GF-D8 (cell line): ENCODE results near the gene CYTH2.
"Not testable (repeated sequence)": the region's sequence is repeated elsewhere in the genome, so short reads cannot be mapped to it uniquely, and the experiment has no call there.

ENCODE experiments used
- DNase-seq: peaks from one replicate; lab custom pipeline; 2025; lab: John Stamatoyannopoulos, UW

The CYTH2 gene

DNA sequence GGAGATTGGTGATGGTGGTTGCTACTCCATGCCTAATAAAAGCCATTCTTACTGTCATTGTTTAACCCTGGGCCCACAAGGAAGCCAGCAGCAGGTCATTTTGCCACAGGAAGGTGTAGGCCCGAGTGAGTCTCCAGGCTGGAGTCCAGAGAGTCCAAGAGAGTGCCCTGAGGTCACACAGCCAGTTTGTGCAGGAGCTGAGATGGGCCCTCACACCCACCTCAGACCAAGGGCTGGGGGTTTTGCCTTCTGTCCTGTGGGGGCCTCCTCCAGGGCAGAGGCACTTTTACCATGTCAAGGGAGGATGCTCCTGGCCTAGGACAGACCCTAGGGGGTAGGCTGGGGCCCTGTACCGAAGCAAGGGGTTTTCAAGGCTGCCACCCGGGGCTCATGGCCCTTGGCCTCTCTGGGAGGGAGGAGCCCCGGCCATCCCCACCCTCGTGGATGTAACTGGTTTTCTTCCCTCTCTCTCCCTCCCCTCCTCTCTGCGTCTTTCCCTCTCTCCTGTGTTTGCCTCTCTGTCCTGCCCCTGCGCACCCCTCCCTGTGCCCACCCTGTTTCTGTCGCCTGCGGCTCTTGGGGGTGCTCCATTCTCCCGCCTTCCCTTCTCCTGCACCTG is 8.0 kb downstream of the CYTH2 start:
- no peak for DNase-seq

DNA sequence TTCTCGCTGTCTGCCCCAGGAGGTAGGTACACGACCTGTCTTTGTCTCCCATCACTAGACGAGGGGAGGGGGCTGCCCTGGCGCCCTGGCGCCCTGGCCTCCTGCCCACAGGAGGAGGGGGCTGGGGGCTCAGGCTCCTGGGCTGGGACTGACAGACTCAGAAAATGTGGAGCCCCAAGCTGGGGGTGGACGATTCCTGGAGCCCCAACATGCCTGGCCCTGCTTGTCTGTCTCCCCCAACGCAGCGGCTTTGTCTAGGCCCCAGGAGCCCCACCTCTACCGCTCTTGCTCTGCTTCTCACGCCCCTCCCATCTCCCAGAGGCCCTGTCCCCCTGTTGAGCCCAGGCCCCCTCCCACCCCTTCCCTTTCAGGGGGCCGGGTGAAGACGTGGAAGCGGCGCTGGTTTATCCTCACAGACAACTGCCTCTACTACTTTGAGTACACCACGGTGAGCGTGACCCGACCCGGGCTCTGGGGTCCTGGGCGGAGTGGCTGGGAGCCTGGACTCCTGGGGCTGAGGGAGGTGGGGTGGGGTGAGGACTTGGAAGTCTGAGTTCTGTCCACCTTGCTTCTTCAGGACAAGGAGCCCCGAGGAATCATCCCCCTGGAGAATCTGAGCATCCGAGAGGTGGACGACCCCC is 8.6 kb downstream of the CYTH2 start:
- DNase-seq, result no peak

GRCh38 chr19:48478339-48479256 is 9.4 kb downstream of the CYTH2 start:
- DNase-seq, result no peak

DNA sequence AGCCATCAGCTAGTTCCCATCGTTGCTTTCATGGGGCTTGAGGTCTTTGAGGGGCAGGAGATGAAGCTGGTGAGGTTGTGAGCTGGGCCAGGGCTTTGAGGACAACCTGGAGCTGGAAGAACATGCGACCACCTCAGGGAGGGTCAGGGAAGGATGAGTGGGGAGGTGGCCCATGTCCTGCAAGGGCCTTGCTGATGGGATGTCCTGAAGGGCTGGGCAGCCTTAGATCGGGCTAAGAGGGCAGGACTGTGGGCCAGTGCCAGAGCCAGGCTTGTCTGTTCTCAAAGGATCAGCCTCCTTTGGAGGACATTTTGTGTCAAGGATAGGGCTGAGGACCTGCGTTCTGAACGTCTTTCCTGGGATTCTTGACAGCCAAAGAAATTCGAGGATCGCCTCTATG is 10.5 kb downstream of the CYTH2 start:
- DNase-seq, result no peak

DNA sequence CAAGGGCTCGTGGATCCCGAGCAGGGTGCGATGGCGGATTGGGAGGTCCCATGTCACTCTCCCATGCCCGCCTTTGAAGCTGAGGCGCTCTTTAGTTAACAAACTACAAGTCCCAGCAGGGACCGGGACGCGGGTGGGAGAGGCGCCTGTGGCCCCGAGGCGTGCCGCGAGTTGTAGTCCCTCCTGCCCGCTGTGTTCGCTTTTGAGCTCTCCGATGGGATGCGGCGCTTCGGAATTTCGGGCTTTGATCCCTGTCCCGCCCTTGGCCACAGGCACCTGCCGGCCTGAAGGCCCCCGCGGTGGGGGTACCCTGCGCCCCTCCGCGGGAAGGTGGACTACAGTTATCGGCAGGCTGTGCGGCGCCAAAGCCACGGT is 11.0 kb downstream of the CYTH2 start:
- no peak for DNase-seq

DNA sequence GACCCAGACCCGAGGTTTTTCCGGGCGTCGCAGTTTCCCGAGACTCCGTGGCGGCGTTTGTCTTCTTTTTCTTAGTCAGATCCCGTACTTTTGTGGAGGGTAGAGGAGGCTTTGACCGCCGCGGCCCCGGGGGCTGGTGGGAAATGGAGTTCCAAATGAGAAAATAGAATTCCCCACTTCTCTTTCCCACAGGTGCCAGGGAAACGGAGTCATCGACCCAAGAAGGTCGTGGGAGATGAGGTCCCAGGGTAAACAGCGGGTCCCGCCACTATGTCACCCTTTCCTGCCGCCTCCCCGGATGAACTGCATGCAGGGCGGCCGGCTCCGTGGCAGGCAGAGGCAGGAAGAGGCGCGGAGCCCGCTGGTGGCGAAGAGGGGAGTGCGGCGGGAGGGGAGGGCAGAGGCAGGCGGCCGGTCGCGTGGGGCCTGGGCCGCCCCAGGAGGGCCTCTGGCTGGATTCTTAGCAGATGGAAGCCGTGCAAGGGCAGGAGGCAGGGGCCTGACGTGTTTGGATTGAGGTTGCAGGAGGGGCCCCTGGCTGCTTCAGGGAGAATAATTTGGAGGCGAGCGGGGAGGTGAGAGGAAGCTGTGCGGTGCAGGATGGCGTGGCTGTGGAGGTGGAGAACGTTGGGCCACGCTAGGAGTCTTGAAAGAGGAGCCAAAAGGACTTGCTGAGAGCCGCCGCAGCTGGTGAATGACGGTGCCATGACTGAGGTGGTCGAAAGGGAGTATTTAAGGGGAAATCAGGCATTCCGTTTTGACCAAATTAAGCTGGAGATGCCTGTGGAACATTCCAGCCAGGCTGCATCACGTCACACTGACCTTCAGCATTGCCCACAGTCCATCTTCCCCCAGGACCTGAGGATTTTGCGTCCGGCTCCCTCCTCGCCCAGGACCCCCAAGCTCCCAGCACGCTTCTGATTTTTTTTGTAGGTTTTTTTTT is 11.7 kb downstream of the CYTH2 start:
- no peak for DNase-seq

- no peak for DNase-seq
Measured at GRCh38 chr19:48481846-48482639, 12.9 kb downstream of the CYTH2 start.

DNA sequence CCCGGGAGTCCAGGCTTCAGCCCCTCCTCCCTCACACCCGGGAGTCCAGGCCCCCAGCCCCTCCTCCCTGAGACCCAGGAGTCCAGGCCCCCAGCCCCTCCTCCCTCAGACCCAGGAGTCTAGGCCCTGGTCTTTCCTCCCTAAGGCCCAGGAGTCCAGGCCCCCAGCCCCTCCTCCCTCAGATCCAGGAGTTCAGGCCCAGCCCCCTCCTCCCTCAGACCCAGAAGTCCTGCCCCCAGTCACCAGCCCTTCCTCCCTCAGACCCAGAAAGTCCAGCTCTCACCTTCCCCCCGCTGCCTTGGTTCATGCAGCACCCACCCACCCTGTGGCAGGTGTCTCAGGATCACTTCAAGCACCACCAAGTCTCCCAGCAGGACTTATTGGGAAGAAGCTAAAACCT is 14.1 kb downstream of the CYTH2 start:
- DNase-seq, result no peak

GRCh38 chr19:48484247-48484893 is 15.2 kb downstream of the CYTH2 start:
- DNase-seq, result no peak

DNA sequence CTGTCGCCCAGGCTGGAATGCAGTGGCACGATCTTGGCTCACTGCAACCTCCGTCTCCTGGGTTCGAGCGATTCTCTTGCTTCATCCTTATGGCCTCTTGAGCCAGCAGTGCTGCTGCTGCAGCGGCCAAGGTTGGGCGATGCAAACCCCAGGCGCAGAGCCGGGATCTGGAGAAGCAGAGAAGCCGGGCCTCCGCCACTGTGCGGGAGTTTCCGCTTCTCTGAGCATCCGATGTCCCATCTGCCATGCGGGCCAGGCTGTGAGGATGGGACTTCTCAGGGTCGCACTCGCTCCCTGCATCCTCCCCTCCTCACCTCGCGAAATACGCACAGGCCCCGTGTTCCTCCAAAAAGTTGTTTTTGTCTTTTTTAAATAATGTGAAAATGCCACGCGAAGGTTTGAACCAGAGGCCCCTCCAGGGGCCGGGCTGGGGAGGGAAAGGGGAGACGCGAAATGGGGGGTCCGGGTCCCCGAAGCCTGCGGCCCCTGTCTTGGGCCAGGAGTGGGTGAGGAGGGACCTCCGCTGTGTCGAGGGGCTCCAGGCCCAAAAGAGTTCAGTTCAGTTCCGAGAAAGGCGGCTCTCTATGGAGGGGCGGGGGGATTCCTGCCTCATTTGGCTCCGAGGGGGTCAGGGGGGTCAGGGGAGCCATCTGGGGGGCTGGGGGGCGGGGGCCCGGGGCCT is 15.9 kb downstream of the CYTH2 start:
- DNase-seq, result no peak

- DNase-seq, result not testable (repeated sequence)
Measured at GRCh38 chr19:48486706-48487105, 17.5 kb downstream of the CYTH2 start.

- no peak for DNase-seq
Measured at GRCh38 chr19:48487544-48487943, 18.4 kb downstream of the CYTH2 start.

- no peak for DNase-seq
Measured at GRCh38 chr19:48487948-48488347, 18.8 kb downstream of the CYTH2 start.

- not testable (repeated sequence) for DNase-seq
Measured at GRCh38 chr19:48488478-48488877, 19.3 kb downstream of the CYTH2 start.

DNA sequence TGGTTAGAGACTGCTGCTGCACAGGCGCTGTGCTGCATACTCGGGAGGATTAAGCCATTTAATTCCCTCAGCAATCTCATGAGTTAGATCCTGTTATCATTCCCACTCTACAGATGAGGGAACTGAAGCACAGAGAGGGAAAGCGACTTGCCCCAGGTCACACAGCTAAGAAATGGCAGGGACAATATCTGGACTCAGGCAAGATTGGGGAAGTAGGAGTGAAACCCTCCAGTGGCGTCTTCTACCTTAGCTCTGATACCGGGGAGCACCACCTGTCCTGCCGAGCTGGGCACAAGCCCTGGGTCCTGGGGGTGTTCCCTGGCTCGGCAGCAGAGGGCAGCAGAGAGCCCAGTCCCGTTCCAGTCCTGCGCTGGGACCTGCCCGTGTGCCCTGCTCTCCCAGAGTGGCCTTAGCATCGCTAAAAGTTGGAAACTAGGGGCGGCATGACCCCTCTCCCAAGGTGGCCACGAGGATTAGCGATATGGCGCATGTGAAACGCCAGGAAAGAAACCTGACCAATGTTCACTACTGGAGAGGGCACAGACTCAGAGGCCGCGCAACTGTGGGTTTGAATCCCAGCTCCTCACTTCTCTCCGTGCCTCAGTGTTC is 20.5 kb downstream of the CYTH2 start:
- DNase-seq, result no peak

DNA sequence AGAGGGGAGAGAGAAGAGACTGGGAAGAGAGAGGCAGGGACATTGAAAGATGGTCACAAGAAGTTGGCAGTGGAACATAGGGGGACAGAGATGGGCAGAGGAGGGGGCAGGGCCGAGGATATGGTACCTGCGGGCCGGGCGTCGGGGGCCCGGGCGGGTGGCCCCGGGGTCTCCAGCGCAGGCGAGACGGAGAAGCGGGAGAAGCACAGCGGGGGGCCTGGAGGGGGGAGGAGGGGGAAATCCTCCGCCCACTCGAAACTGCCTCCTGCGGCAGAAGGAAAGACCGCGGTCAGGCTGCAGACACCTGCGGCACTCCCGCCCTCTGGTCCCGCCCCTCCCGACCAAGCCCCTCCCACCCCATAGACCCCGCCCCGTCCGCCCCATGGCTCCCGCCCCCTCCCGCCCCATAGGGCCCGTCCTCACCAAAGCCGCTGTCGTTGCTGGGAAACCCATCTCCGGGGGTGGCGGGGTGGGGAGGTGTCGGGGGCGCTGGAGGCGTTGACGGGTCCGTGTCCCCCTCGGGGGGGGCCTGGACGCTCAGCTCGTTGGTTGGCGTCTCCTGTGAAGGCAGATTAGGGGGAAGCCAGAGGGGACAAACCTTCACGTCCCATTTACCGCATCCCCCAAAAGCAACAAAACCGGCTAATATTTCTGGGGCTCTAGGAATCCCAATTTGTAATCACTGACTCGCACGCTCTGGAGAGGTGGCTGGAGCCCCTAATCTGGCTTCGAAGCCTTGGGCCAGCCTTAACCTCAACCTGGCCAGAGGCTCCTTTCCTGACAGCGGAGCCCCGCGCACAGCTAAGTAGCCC is 22.0 kb downstream of the CYTH2 start:
- no peak for DNase-seq

DNA sequence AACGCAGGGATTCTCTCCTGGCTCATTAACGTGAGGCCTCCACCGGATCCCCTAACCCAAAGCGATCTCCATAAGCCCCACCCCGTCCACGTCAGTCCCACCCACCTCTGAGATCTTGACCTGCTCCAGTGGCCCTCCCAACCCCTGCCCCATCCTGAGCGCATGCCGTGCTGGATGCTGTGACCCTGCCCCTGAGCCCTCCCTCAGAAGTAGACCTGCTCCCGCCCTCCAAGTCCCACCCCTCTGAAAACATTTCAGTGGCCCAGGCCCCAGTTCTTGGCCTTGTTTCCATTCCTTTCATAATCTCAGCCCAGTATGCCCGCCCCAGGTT is 22.6 kb downstream of the CYTH2 start:
- DNase-seq, result no peak

DNA sequence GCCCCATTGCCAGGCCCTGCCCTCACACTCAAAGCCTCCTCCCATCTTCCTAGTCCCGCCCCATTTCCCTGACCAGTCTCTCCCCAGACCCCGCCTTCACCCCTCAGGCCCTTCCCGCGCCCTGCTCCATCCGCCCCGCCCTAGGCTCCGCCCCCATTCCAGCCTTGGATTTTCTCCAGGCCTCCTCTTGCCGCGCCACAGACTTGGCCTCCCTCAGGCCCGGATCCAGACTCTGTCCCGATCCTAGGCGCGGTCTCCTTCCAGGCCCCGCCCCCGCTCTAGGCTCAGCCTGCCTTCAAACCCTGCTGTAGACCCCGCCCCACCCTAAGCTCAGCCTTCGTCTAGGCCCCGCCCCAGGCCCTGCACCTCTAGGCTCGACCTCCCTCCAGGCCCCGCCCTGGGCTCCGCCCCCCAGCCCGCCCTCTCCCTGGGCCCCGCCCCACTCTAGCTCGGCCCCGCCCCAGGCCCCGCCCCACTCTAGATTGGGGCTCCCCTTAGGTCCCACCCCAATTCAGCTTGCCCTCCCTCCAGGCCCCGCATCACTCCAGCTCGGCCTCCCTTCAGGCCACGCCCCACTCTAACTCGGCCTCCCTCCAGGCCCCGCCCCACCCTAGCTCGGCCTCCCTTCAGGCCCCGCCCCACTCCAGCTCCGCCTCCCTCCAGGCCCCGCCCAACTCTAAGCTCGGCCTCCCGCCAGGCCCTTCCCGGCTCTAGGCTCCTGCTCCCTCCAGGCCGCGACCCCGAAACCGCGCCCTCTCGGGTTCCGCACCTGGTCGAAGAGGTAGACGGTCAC is 24.0 kb downstream of the CYTH2 start:
- DNase-seq, result peak; percentile 93
